Panc1 (cell line): ENCODE data around the gene TSHZ2. TPM values are rescaled to one million over a fixed set of nuclear protein-coding genes. Genes with fewer than 3 reads are reported as not detected.

Experiments
- ATAC-seq: fragments of 200-7000 bp; cut with Tn5 transposase; 2 replicates; pipeline ENCODE4 v1.9.1; 2020; ENCODE audit warnings: mild to moderate bottlenecking, moderate library complexity
- BruUV-seq: library from RNA; stranded (reverse); fragments of 400-500 nt; replicated peaks from 2 replicates; lab custom pipeline; 2021; lab: Mats Ljungman, UMichigan
- CTCF ChIA-PET: fragments of 300-600 bp; sonication (Branson Sonifier 250); formaldehyde crosslinking; loops from one replicate; lab custom pipeline; 2022; ENCODE audit warnings: antibody characterized with exemption; lab: Charles Lee
- POLR2A ChIA-PET: fragments of 300-600 bp; sonication (Branson Sonifier 250); formaldehyde crosslinking; loops from one replicate; lab custom pipeline; 2022; ENCODE audit warnings: antibody characterized with exemption; lab: Charles Lee
- DNase-seq: peaks from one replicate; pipeline ENCODE4 v3.0.0-alpha.2; 2010; ENCODE audit warnings: low read depth, low spot score
- H3K27ac ChIP-seq: 2 replicates; pipeline ENCODE4 v1.5.1; 2011; ENCODE audit warnings: mild to moderate bottlenecking, low read length, inconsistent platforms
- H3K27me3 ChIP-seq: fragments of 200-500 bp; sonication (Bioruptor generic); 2 replicates; pipeline ENCODE4 v1.6.0; 2014; ENCODE audit warnings: low read length, inconsistent platforms; ENCODE audit not compliant: control insufficient read depth, insufficient read depth
- H3K36me3 ChIP-seq: fragments of 200-500 bp; sonication (Bioruptor generic); 2 replicates; pipeline ENCODE4 v1.5.1; 2014; ENCODE audit warnings: inconsistent platforms, mild to moderate bottlenecking, low read length, moderate library complexity; ENCODE audit not compliant: control insufficient read depth, insufficient read depth
- H3K4me1 ChIP-seq: 2 replicates; pipeline ENCODE4 v1.5.1; 2011; ENCODE audit warnings: inconsistent platforms, mild to moderate bottlenecking, low read length, moderate library complexity; ENCODE audit not compliant: control insufficient read depth, insufficient read depth
- H3K4me3 ChIP-seq, 2 experiments: 2 replicates each; pipeline ENCODE4 v1.5.1; 2011 to 2012; ENCODE audit warnings: low read depth in 2 of 2, low read length in 2 of 2, mild to moderate bottlenecking in 2 of 2, inconsistent platforms in 1 of 2, moderate library complexity in 1 of 2
- H3K9me3 ChIP-seq: fragments of 200-500 bp; sonication (Bioruptor generic); 2 replicates; pipeline ENCODE4 v1.5.1; 2014; ENCODE audit warnings: low read depth, mild to moderate bottlenecking, inconsistent platforms, low read length, moderate library complexity; ENCODE audit not compliant: control insufficient read depth, insufficient read depth
- CTCF ChIP-seq: fragments of 450-650 bp; IDR thresholded peaks from 2 replicates; pipeline ENCODE4 v1.5.1; 2017; ENCODE audit warnings: mild to moderate bottlenecking
- POLR2AphosphoS5 ChIP-seq: IDR thresholded peaks from 2 replicates; pipeline ENCODE4 v1.6.1; 2012; ENCODE audit warnings: mild to moderate bottlenecking, low read depth, low read length, moderate library complexity
- SIN3A ChIP-seq: IDR thresholded peaks from 2 replicates; pipeline ENCODE4 v1.6.1; 2012; ENCODE audit warnings: low read depth, mild to moderate bottlenecking, low read length, moderate library complexity, borderline replicate concordance; ENCODE audit not compliant: insufficient read depth
- TCF7L2 ChIP-seq: IDR thresholded peaks from 2 replicates; pipeline ENCODE4 v1.6.1; 2011; ENCODE audit warnings: mild to moderate bottlenecking, low read depth, low read length, inconsistent platforms
- in situ Hi-C: cut with HindIII; loops from 2 replicates; pipeline ENCODE4 v1.10.0; 2016; ENCODE audit warnings: low sequenced_read_pairs, low pct_unique_long_range_greater_than_20kb
- intact Hi-C: fragments of 100-400 bp; cut with micrococcal nuclease; formaldehyde crosslinking; loops from one replicate; pipeline ENCODE4 v1.10.0; 2022; ENCODE audit not compliant: unreplicated experiment
- total RNA-seq: library from RNA; stranded (reverse); gene quantifications from one replicate; pipeline ENCODE4 v1.2.1, GENCODE V29; 2021; ENCODE audit not compliant: unreplicated experiment
- TF ChIP-seq, protein P1 (sequence below), 2 experiments: IDR thresholded peaks; 2 replicates each; pipeline ENCODE4 v1.6.1; 2011 to 2012; ENCODE audit warnings: low read depth in 2 of 2, control low read depth in 1 of 2, low read length in 1 of 2, mild to moderate bottlenecking in 1 of 2, moderate library complexity in 1 of 2; ENCODE audit not compliant: insufficient read depth in 1 of 2

The TSHZ2 gene
- total RNA-seq, 1 experiment from 2014 or later: 0.36 TPM

DNA sequence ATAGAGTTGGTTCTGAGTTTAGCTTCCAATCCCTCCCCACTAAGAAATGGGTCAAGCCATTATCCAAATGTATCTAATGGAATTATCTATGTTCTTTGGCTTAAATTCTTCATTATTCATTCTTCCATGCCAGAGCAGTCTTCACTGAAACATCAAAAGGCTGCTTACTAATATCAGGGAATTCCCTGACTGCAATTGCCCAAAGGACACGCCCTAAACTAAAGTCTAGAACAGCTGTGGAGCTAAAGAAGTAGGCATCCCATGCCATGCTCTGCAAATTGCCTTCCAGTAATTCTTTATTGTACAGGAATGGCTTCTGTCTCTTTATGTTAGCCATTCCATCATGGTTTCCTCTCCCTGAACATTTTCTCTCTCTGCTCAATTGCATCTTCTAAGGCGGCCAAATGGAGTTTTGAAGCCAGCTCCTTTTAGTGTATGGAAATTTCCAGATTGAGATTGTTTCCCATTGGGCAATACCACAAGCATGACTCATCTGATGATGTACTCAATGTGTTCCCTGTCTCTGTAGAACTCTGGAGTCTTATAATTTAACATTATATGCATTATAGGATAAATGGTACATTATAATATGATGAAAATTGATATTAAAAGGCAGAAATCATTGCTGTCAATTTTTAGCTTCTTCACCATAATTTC, 28.8 kb upstream of the TSHZ2 start:
- Histone ChIP-seq H3K36me3 (no peaks in the 10 kb centered on the region), H3K4me3 (no peak overlapping the region), H3K9me3 (no peaks in the 10 kb centered on the region), H3K27ac (no peak overlapping the region), H3K27me3 (no peaks in the 10 kb centered on the region), H3K4me1 (no peaks in the 10 kb centered on the region)
- intact Hi-C loops: no loop called here
- TF ChIP-seq SIN3A (no peak), CTCF (no peak), POLR2AphosphoS5 (no peak), TCF7L2 (no peak)
- TF ChIP-seq, protein P1, sequence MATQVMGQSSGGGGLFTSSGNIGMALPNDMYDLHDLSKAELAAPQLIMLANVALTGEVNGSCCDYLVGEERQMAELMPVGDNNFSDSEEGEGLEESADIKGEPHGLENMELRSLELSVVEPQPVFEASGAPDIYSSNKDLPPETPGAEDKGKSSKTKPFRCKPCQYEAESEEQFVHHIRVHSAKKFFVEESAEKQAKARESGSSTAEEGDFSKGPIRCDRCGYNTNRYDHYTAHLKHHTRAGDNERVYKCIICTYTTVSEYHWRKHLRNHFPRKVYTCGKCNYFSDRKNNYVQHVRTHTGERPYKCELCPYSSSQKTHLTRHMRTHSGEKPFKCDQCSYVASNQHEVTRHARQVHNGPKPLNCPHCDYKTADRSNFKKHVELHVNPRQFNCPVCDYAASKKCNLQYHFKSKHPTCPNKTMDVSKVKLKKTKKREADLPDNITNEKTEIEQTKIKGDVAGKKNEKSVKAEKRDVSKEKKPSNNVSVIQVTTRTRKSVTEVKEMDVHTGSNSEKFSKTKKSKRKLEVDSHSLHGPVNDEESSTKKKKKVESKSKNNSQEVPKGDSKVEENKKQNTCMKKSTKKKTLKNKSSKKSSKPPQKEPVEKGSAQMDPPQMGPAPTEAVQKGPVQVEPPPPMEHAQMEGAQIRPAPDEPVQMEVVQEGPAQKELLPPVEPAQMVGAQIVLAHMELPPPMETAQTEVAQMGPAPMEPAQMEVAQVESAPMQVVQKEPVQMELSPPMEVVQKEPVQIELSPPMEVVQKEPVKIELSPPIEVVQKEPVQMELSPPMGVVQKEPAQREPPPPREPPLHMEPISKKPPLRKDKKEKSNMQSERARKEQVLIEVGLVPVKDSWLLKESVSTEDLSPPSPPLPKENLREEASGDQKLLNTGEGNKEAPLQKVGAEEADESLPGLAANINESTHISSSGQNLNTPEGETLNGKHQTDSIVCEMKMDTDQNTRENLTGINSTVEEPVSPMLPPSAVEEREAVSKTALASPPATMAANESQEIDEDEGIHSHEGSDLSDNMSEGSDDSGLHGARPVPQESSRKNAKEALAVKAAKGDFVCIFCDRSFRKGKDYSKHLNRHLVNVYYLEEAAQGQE (IDR thresholded peaks at IDR 0.05; ENCODE audit: insufficient read depth in 1 of 2, low read depth in 2 of 2, low read length in 1 of 2): no peak
- CTCF ChIA-PET: no interaction called here
- ATAC-seq (no peak), DNase-seq (no peak)
- in situ Hi-C loops: no loop called here
- no TSS peak for BruUV-seq
- POLR2A ChIA-PET: no interaction called here

DNA sequence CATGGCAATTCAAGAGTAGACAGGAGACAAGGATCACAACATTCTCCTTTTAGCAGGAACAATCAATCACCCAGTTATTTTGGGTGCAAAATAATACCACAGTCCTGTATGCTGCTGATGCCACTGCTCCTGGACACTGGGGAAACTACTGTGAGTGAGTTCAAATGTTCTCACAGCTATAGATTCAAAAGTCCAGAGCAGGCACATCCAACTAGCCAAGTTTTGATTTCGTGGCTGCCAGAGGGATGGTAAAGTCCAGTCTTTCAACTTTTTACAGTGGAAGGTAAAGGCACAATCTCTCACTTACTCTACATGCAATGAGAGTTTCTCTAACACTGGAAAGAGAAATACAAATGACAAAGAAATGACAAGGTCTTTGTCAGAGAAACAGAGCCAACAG, 26.9 kb upstream of the TSHZ2 start:
- no peak for ATAC-seq
- H3K4me3 ChIP-seq: no peak overlapping the region
- H3K27ac ChIP-seq: no peak overlapping the region
- H3K9me3 ChIP-seq: no peaks in the 10 kb centered on the region
- in situ Hi-C loops: no loop called here
- no peaks in the 10 kb centered on the region for H3K4me1 ChIP-seq
- DNase-seq: no peak
- no peaks in the 10 kb centered on the region for H3K27me3 ChIP-seq
- POLR2A ChIA-PET: no interaction called here
- no peak for TF ChIP-seq SIN3A
- CTCF ChIA-PET: no interaction called here
- no TSS peak for BruUV-seq
- no peaks in the 10 kb centered on the region for H3K36me3 ChIP-seq
- intact Hi-C loops: no loop called here

DNA sequence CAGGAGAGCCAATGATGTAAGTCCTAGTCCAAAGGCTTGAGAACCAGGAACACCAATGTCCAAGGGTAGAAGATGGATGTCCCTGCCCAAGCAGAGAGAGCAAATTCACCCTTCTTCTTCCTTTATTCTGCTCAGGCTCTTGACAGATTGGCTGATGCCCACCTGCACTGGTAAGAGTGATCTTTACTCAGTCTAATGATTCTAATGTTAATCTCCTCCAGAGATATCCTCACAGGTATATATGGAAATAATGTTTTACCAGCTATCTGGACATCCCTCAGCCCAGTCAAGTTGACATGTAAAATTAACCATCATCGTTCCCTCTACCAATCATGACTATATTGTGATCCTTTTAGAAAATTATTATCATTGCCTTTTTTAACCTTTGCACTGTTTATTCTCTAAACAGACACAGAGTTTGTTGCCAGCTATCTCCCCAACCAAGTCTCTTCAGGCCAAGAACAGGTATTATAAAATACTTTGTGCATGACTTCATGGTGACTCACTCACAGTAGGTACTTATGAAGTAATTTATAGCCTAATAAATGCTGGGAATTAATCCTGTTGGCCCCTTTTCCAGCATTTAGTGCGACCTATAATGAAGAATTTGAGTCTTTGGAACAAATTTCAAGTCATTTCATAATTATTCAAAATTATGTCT, 26.2 kb upstream of the TSHZ2 start:
- Histone ChIP-seq H3K4me1 (no peaks in the 10 kb centered on the region), H3K27me3 (no peaks in the 10 kb centered on the region), H3K27ac (no peak overlapping the region), H3K4me3 (no peak overlapping the region), H3K9me3 (no peaks in the 10 kb centered on the region), H3K36me3 (no peaks in the 10 kb centered on the region)
- TF ChIP-seq TCF7L2 (no peak), SIN3A (no peak)
- intact Hi-C loops: no loop called here
- no TSS peak for BruUV-seq
- ChIA-PET POLR2A (no interaction called here), CTCF (no interaction called here)
- ATAC-seq (no peak), DNase-seq (no peak)
- in situ Hi-C loops: no loop called here
